Uterus (tissue), 4 donors: ENCODE results near the gene EVA1A. TPM values are rescaled to one million over a fixed set of nuclear protein-coding genes. Genes with fewer than 3 reads are reported as not detected.
"Not testable (repeated sequence)": the region's sequence is repeated elsewhere in the genome, so short reads cannot be mapped to it uniquely, and the experiment has no call there.

Source experiments
- DNase-seq, 2 donors: peaks; one replicate each; pipeline ENCODE4 v3.0.0-alpha.2; 2019 to 2020
- H3K27ac ChIP-seq, 2 donors: fragments of 200-600 bp; sonication (generic); 1 replicate in 1 of 2; 2 replicates in 1 of 2; pipeline ENCODE4 v1.5.1; 2016 to 2018
- H3K27me3 ChIP-seq, 2 donors: fragments of 200-600 bp; sonication (generic); one replicate each; pipeline ENCODE4 v1.5.1; 2018 to 2019; ENCODE audit warnings: control low read depth in 1 of 2
- H3K36me3 ChIP-seq, 2 donors: fragments of 200-600 bp; sonication (generic); one replicate each; pipeline ENCODE4 v1.5.1; 2019; ENCODE audit warnings: control low read depth in 1 of 2
- H3K4me1 ChIP-seq, 2 donors: fragments of 200-600 bp; sonication (generic); one replicate each; pipeline ENCODE4 v1.5.1; 2018 to 2019; ENCODE audit warnings: control low read depth in 1 of 2
- H3K4me3 ChIP-seq, 2 donors: fragments of 200-600 bp; sonication (generic); 1 replicate in 1 of 2; 2 replicates in 1 of 2; pipeline ENCODE4 v1.5.1; 2018 to 2019; ENCODE audit warnings: mild to moderate bottlenecking in 1 of 2
- H3K9me3 ChIP-seq, 2 donors: fragments of 200-600 bp; sonication (generic); one replicate each; pipeline ENCODE4 v1.5.1; 2019; ENCODE audit warnings: control low read depth in 1 of 2
- POLR2A ChIP-seq, 2 donors: fragments of 450-650 bp; IDR thresholded peaks; one replicate each; pipeline ENCODE4 v1.6.1; 2016; ENCODE audit warnings: antibody characterized with exemption in 2 of 2, mild to moderate bottlenecking in 1 of 2, moderate library complexity in 1 of 2
- intact Hi-C: fragments of 100-400 bp; cut with DNase I; formaldehyde crosslinking; loops from one replicate; pipeline ENCODE4 v1.15.1; 2023; ENCODE audit warnings: low total_unique reads
- total RNA-seq, 4 donors: library from RNA; depleted of rRNA in 3 of 4; stranded (reverse); fragments of >200 nt in 3 of 4; gene quantifications; one replicate each; pipeline versions ENCODE4 v1.1.0 to v1.2.4, GENCODE V29; 2014 to 2023
- TF ChIP-seq, protein P1 (sequence below), 4 experiments: fragments of 200-600 bp in 2 of 4; fragments of 450-650 bp in 2 of 4; sonication (generic) in 2 of 4; IDR thresholded peaks; one replicate each; pipeline ENCODE4 v1.5.1; 2016 to 2019; ENCODE audit warnings: antibody characterized with exemption in 4 of 4, mild to moderate bottlenecking in 2 of 4, moderate library complexity in 1 of 4
- donor health status: DM: yes; HTN: yes; CAD: no.

The EVA1A gene
- total RNA-seq, 4 donors from 2014 or later: 1.2 to 22.1 (median 2.3) TPM; not detected in 1

GRCh38 chr2:75482398-75482797, 78.3 kb downstream of the EVA1A start:
- H3K9me3 ChIP-seq: no peaks in the 10 kb centered on the region
- no peak for DNase-seq
- intact Hi-C loops: no loop called here
- no peak overlapping the region for H3K27ac ChIP-seq
- H3K36me3 ChIP-seq: no peaks in the 10 kb centered on the region
- H3K27me3 ChIP-seq: no peaks in the 10 kb centered on the region
- H3K4me1 ChIP-seq: no peaks in the 10 kb centered on the region
- no peak overlapping the region for H3K4me3 ChIP-seq
- TF ChIP-seq, protein P1, sequence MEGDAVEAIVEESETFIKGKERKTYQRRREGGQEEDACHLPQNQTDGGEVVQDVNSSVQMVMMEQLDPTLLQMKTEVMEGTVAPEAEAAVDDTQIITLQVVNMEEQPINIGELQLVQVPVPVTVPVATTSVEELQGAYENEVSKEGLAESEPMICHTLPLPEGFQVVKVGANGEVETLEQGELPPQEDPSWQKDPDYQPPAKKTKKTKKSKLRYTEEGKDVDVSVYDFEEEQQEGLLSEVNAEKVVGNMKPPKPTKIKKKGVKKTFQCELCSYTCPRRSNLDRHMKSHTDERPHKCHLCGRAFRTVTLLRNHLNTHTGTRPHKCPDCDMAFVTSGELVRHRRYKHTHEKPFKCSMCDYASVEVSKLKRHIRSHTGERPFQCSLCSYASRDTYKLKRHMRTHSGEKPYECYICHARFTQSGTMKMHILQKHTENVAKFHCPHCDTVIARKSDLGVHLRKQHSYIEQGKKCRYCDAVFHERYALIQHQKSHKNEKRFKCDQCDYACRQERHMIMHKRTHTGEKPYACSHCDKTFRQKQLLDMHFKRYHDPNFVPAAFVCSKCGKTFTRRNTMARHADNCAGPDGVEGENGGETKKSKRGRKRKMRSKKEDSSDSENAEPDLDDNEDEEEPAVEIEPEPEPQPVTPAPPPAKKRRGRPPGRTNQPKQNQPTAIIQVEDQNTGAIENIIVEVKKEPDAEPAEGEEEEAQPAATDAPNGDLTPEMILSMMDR (IDR thresholded peaks at IDR 0.05): no peak
- no peak for TF ChIP-seq POLR2A (IDR thresholded peaks at IDR 0.05)

DNA sequence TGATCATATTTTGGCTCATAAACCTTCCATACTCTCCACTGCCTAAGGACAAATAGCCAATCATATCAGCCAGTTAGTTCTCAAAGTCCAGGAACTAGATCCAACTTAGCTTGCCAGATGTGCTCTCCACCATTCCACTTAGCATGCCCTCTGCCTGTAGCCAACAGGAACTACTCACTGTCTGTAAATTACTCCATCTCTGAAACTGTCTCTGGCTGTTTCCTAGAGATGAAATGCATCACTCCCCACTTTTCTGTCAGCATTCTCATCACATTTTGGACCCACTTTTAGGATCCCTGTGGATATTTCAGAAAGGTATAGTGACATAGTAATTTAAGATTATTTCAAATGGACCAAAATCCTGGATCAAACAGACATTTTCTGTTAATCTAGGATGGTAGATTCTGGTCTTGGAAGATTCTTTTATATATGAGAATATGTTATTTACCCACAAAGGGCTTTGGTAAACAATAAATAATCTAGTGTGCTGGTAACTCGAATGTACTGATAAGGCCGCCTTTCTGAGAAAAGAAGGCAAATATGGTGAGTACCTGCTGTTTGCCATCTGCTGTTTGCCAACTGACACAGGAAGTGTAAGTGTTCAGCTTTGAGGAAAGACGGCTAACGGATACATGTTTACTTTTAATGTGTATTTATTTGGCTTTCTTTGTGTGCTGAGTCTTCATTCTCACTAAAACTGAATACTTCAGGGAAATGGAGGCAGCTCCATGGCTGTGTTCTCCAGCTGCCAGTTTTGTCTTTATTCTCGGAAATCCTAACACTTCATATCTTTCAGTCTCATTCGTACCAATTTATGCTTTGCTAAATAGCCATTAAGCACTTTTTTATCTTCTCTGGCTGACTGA, 79.5 kb downstream of the EVA1A start:
- DNase-seq: no peak
- H3K4me1 ChIP-seq: no peaks in the 10 kb centered on the region
- no peaks in the 10 kb centered on the region for H3K36me3 ChIP-seq
- H3K9me3 ChIP-seq: no peaks in the 10 kb centered on the region
- no peaks in the 10 kb centered on the region for H3K27me3 ChIP-seq
- no peak overlapping the region for H3K4me3 ChIP-seq
- intact Hi-C loops: no loop called here
- TF ChIP-seq, protein P1 (IDR thresholded peaks at IDR 0.05): no peak
- TF ChIP-seq POLR2A (IDR thresholded peaks at IDR 0.05): no peak
- no peak overlapping the region for H3K27ac ChIP-seq

GRCh38 chr2:75477696-75478095, 83.0 kb downstream of the EVA1A start:
- intact Hi-C loops: not testable (repeated sequence)

GRCh38 chr2:75476761-75477160, 84.0 kb downstream of the EVA1A start:
- TF ChIP-seq POLR2A (IDR thresholded peaks at IDR 0.05): no peak
- TF ChIP-seq, protein P1 (IDR thresholded peaks at IDR 0.05): no peak
- Histone ChIP-seq H3K36me3 (no peaks in the 10 kb centered on the region), H3K9me3 (no peaks in the 10 kb centered on the region), H3K27me3 (no peaks in the 10 kb centered on the region), H3K4me1 (no peaks in the 10 kb centered on the region), H3K4me3 (no peak overlapping the region), H3K27ac (no peak overlapping the region)
- DNase-seq: no peak
- intact Hi-C loops: no loop called here

More at GRCh38 chr2:75477696-75478095, 83.0 kb downstream of the EVA1A start:
- not testable (repeated sequence) for H3K9me3 ChIP-seq, DNase-seq, H3K27ac ChIP-seq, H3K36me3 ChIP-seq, H3K4me1 ChIP-seq, H3K4me3 ChIP-seq, H3K27me3 ChIP-seq

- intact Hi-C loops: no loop called here
- H3K4me1 ChIP-seq: no peaks in the 10 kb centered on the region
Measured at GRCh38 chr2:75475976-75476375, 84.8 kb downstream of the EVA1A start.

More at GRCh38 chr2:75475976-75476375, 84.8 kb downstream of the EVA1A start:
- Histone ChIP-seq H3K4me3 (no peak overlapping the region), H3K27ac (no peak overlapping the region), H3K27me3 (no peaks in the 10 kb centered on the region), H3K36me3 (no peaks in the 10 kb centered on the region), H3K9me3 (no peaks in the 10 kb centered on the region)
- DNase-seq: no peak
- TF ChIP-seq, protein P1 (IDR thresholded peaks at IDR 0.05): no peak
- TF ChIP-seq POLR2A (IDR thresholded peaks at IDR 0.05): no peak
